Measurements from ENCODE around the gene MBD6.

The MBD6 gene

DNA sequence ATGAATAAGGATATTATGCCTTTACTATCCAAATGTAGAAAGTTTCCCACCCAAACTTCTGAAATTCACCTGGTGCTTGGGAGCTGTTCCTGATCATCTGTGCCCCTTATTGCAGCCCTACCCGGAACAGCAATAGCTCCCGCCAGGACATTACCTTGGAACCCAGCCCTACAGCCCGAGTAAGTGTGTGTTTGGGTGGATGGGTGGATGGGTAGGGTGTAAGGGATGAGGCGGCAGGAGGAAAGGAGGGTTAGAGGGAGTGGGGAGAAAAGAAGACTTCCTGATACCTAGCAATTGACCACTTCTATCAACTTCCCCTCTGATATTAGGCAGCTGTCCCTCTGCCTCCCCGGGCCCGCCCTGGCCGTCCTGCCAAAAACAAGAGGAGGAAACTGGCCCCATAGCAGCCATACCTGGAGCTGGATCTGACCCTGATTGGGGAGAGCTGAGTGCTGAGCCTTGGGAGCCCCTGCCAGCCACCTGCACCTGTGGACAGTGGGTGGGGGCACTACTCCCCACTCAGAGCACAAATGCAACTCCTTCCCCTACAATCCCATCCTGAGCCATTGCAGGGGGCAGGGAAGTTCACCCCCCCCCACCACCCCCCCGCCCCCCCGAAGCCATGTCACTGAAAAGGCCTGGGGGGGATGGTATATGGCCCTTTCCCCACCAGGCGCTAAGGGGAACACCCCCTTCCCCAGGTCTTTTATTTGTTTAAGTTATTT is 6.4 kb downstream of the MBD6 start:
- no peak for DNase-seq (ENCODE audit: low read depth)

DNA sequence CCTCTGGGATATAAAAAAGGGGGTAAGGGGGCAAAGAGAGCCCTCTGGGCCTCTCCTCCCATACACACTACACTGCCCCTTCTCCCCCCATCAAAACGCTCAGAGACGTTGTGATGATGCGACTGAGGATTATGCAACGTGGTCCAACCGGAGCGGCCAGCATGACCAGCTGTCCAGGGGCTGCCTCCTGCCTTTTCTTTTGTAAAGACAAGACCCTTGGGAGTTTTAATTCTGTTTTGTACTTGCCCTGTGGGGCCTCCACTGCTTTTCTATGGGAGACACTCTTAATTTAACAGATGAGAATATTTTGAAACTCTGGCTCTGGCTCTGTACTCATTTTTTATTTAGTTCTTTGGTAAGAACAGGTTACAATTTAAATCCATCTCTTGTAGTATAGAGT is 7.2 kb downstream of the MBD6 start:
- DNase-seq (ENCODE audit: low read depth): no peak

DNA sequence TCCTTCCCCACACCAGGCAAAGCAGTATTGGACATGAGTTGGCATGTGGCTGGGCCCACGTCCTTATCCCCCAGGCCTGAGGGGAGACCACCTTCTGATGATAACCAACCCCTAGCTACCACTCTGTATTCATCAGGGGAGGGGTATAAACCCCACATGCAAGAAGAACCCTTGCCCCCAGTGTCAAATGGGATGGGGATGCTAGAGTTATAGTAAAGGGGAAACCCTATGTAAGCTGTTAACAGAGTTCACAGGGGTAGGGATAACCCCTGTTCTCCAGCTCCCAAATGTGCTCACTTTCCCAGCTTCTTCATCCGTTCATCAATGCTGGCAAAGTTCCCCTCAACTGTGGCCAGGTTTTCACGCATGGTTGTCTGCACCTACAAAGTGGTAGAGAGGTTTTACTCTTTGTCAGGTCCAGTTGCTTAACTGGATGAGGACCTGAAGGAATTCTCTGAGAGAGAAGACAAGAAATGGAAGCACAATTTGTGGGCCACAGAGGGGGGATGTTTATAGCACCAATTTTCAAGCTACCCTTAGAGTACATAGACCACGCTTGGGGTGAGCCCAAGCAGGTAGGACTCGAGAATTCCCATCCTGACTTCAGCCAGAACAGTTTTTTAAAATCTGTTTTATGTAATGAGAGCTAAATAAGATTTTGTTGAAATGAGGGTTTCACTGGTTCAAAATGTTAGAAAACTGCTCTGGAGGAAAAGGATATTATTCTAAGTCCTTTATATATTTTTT is 7.9 kb downstream of the MBD6 start:
- no peak for DNase-seq (ENCODE audit: low read depth)

DNA sequence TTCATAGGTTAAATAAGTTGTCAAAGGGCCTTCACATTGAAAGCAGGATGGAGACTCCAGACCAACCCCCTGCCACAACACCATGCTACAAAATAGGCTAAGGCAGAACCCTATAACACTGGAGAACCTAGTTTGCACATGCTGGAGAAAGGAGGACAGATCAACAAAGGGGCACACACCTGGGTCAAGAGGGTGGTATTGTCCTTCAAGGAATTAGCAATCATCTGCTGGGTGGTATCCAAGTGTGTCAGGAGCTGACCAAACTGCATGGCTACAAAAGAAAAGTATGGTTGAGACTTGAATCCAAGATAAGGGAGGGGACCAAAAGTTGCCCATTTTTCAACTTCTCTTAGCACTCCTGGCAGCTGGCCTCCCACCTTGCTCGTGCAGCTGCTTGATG is 9.2 kb downstream of the MBD6 start:
- DNase-seq (ENCODE audit: low read depth): no peak

DNA sequence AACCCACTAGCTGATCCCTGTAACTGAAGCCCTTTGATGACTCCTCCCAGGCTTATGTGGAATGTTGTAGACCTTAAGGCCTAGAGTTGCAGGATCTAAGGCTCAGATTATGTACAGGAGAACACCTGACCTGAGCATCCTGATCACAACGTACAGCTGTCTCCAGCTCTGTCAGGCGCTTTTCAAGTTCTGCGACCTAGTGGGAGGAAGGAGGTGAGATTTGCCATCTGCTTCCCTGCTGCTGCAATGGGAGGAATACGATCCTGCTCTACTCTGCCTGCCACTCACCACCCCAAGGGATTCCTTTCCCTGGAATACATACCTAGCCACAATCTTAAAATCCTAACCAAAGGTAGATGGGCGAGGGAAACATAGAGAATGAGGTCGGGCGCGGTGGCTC is 10.5 kb downstream of the MBD6 start:
- DNase-seq (ENCODE audit: low read depth): no peak

DNA sequence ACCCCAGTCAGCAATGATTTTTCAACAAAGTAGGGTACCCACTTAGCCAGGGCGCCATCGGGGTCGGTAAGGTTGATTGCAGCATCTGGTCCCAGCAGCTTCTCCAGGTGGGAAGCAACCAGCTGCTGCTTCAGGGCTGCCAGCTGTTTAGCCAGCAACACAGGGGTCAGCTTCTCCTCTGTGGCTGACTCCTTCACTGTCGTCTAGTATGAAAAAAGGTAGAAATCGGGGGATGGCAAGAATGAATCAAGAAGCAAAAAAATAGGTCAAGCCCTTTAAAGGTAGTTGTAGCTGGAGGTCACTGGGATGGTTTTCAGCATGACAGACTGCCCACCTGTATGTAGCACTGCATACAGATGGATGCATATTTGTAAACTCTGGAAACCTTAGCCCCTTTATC is 11.6 kb downstream of the MBD6 start:
- no peak for DNase-seq (ENCODE audit: low read depth)

DNA sequence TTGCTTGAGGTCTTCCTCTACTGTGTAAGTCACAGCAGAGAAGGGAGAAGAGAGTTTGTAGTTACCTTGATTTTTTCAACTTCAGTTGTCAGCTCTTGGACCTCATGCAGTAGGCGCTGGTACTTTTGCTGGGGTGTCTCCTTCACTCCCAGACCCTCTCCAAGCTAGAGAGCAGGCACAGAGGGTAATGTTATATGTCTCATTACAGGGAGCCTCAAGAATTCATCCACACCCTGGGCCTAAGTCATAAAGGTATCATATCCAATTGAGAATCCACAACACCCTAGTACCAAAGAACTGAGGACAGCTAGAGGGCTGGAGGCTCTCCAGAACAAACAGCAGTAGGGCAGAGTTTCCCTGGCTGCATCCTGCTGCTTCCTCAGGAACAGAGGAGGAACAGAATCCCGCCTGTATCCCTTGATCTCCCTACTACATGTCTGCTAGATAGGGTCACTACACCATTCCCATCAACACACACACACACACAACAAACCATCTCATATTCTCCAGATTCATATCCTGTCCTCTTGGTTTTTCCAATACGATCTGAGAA is 12.4 kb downstream of the MBD6 start:
- no peak for DNase-seq (ENCODE audit: low read depth)

DNA sequence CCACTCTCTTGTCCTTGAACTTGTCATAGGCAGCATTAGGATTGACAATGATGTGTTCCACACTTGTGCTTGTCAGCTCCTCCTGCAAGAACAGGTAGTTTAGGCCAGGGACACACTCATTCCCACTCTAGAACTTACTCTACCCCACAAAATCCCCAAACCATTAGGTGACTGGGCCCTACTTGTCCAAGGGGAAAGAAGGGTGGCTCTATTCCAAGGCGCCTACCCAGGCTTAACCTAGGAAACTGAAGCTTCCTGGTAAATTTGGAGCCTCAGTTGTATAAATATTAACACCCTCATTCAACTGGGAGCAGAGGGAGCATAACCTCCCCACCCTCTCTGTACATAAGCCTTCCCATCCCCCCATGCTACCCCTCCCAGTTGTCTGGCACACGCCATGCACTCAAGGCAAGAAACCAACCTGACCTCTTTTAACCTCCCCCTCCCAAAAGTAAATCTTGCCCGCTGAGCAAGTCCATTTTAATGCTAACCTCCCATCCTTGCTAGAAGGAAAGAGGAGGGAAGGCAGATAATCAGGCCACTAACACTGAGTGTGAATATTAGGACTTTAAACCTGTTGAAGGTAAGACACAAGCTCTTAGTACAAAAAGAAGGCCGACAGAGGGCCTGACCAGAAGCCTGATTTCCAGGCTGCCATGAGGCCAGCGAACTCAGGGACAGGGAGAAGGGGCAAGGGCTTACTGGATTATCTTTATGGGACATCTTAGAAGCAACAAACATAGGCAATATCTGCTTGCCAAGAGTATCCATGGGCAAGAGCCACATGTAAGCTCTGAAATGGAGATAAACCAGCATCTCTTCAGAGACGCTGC is 13.4 kb downstream of the MBD6 start:
- DNase-seq (ENCODE audit: low read depth): no peak

DNA sequence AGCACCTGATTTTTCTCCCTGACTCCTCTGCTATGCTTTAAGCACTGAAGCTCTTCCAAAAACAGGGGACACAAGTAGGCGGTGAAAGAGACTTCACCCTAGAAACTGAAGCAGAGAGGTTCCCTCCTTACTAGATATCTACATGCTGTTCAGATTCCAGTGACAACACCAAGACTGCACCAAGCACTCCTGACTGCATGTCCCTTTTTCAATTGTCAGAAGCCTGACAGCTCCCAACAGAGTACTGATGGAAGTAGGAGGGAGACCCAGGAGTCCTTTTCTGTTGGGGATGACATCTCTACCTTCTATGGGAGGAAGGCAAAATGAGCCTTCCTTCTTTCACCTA is 13.9 kb downstream of the MBD6 start:
- DNase-seq (ENCODE audit: low read depth): no peak

DNA sequence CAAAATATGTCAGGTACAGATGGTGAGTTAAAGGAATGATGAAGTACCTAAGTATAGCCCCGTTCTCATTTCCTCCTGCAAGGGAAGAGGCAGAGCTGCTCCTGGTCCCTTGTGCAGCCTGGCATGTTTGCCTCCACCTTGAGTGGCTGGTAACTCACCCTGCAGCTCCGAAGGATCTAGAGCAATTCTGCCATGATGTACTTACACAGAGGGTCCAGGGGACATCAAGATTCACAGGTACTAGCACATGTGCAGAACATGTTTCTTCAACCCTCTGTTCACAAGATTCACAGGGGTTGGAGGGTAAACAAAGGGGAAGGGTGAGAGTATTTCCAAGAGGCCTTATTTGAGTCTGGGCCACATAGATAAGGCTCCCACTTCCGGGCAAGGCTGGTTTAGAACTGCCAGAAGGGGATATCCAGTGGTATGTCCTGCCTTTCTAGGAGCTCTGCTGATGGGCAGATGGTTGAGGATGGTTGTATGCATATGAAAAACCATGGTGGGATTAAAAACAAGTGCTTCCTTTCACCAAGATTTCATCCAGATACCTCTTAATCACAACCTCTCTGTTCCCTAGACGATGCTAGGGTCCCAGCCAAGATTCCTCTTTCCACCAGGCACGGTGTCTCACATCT is 16.6 kb downstream of the MBD6 start:
- DNase-seq (ENCODE audit: low read depth): peak; percentile 86

DNA sequence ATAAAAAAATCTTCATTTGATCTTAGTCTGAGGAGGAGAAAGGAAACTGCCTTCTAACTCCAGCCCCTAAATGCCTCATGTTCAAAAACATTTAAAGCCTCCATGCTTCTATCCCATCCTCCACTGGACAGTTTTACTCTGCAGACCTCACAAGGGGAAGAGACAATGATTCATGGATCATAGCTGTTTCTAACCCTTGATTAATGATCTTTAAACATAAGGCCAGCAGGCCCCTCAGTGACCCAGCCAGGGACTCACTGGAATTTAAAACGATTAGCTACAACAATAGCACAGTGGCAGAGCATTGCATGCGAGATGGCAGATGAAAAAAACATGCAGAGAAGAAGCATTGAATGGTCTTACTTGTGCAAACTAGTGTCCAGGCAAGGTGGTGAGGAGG is 18.4 kb downstream of the MBD6 start:
- DNase-seq (ENCODE audit: low read depth): no peak

DNA sequence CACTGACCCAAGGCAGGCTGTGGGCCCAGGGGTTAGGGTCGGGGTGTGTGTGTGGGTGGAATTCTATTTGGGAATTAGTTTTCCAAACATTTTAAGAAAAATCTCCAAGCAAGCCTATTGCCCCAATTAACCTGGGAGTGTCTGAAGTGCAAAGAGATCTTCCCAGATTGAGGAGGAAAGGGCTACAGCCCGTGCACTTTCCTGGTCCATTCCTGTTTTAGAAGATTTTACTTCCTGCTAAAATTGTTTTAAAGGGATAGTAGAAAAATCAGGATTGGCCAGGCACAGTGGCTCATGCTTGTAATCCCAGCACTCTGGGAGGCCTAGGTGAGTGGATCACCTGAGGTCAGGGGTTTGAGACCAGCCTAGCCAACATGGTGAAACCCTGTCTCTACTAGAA is 19.1 kb downstream of the MBD6 start:
- DNase-seq (ENCODE audit: low read depth): no peak

DNA sequence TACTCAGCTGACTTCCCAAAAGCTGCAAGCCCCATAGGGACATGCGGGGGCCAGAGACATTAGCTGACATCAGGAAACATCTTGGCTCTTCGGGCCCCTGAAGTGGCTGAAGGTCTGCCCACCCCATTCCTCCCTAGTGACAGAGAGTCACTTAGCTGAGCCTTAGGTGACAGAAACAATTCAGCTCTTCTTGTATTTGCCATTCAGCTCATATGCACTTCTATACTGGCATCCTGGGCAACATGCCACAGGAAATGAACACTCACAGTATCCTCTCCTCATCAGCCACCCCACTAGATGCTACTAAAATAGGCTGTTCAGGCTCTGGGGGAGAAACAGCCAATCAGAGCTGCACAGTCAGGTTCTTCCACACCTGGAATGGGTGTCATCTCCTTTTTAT is 21.0 kb downstream of the MBD6 start:
- no peak for DNase-seq (ENCODE audit: low read depth)

DNA sequence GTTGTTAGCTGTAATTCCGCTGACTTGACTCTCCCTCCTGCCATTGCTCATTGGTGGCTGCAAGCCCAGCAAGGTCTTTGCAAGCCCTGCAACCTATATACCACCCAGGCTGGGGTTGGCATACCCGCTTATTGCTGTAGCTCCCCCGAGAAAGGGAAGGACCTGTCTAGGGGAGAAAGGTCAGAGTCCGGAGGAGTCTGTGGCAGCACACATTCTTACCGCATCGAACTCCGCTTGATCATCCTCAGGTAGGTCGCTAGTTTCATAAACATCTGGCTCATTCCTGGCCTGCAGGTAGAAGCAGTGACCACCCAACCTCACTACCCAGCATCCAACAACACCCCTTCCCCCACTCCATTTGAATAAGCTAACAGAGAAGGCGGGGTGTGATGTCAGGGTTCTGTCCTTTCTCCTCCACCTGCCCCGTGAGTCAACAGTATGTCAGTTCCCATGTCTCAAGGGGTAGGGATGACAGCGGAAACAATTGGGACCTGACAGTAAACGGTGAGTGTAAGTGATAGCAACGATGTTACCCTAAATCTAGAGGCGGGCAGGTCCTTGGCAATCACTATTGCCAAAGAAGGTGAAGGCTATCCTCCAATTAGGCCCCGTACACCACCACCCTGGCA is 23.3 kb downstream of the MBD6 start:
- no peak for DNase-seq (ENCODE audit: low read depth)

DNA sequence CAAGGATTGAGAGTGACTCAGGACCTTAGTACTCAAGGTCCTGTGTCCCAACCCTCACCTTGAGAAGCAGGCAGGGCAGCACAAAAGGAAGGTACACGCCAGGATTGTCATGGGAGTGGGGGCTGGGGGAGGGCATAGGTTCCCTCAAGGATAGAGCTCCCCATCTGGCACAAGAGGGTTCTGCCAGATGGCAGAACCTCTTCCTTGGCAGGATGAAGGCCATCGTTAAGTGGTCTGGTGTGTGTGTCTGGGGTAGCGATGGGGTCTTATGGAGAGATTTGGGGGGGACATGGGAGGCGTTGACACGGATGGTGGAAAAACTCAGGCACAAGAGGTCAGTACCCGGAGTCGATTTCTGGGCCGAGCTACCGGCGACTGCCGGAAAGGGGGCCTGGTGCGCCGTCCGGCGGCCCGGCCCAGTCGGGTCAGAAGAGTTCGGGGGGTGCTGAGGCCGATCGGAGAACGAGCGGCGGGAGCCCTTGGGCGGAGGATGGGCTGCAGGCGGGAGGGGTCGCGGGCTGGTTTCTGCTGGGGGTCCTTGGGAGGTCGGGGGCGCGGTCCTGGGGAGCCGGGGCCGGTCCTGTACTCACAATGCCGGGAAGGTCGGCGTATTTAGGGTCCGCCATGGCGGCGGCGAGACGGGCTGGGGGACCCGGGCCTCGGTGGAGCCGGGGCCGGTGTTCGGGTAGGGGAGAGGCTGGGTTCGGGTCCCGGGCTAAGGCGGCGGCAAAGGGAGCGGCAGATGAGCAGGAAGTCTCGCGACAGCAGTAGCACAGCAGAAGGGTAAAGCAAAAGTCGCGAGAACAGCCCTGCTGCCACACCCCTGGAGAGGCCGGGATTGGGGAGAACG is 24.0 kb downstream of the MBD6 start, which contains the start of gene DCTN2:
Gene DCTN2 (minus strand): TSS at position 755 of the 850 bp plus-strand sequence. CDS start 129 bp downstream, at position 626.
- DNase-seq (ENCODE audit: low read depth): peak; percentile 83

DNA sequence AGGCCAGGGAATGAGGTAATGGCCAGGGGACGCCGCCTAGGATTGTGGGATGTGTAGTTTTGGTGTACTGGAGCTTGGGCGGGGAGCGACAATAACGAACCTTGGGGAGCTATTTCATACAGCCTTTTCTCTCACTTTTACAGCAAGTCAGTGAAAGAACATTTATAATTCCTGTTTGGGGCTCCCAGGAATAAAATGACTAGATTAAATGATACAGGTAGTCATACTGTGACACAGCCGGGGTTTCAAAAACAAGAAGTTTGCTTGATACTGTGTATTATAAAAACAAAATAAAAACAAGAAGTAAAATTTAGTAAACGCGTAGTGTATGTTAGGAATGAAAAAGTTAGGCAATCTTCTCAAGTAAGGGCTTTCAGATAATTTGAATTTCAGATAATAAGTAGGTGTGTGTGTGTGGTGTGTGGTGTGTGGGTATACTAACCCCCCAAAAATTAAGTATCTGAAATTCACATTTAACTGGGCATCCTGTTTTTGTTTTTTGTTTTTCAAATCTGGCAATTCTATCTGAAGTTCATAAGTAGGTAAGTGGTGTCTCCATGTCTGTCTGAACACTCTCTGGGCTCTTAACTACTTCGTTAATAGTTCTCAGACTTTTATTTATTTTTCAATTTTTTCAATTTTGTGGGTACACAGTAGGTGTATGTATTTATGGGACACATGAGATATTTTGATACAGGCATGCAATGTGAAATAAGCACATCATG is 24.8 kb downstream of the MBD6 start:
- no peak for DNase-seq (ENCODE audit: low read depth)

DNA sequence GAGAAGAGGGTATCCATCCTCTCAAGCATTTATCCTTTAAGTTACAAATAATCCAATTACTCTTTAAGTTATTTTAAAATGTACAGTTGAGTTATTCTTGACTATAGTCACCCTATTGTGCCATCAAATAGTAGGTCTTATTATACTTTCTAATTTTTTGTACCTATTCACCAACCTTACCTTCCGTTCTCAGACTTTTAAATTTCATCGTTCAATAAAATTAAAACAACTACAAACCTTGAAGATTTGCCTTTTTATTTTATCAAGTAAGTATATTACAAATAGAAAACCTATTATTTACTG is 25.3 kb downstream of the MBD6 start:
- no peak for DNase-seq (ENCODE audit: low read depth)

DNA sequence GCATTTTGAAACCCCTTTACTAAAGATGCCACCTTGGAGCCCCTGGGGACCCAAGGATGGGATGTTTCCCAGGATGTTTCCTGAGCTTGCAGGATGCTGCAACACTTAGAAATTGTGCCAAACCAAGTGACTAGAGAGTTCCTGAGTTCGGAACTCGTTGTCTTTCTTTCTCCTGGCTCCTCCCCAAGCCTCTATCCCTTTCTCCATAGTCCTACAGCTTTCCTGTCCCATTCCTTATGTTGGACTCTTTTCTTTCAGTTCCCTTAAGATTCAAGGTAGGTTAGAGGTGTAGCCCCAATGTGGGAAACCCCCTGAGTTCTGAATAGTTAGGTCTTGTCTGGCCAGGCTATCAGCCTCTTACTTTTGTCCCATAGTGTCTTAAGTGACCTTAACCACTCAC is 25.9 kb downstream of the MBD6 start:
- no peak for DNase-seq (ENCODE audit: low read depth)

DNA sequence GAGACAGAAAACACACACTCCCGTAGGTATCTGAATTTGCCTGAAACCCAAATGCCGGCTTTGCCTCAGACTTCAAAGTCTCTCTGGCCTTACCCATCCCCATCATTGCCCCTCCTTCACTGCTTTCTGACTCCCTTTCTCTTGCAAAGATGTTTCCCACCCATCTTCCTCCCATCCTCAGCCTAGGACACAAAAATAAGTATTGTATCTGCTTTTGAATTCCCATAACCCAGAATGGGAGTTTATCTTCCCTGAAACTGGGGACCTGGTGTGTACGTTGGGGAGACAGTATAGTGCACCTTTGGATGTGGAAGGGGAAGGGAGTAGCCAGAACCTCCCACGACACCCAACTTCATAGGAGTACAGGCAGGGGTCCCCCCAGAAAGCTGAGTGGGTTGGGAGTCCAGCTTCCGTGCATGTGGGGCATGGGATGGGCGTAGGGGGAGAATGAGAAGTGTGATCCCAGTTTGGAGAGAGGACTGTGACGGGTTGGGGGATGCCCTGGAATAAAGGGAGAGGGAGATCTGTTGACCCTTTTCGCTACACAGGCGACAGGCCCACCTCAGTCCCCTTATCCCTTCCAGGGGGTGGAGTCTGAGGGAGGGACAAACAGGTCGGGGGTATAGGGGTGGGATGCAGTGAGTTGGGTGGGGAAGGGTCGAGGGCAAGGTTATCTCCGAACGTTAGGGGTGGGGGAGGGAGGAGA is 26.7 kb downstream of the MBD6 start:
- DNase-seq (ENCODE audit: low read depth): no peak

All from CMK (cell line).